Stimulated activated CD8-positive, alpha-beta memory T cell treated with anti-CD3 and anti-CD28 coated beads, Interleukin-7, amount 100 ng/mL, for 48 hours (primary cell): ENCODE data around the gene TGFBR2.
"Not testable (repeated sequence)": the region's sequence is repeated elsewhere in the genome, so short reads cannot be mapped to it uniquely, and the experiment has no call there.

Source experiments
- DNase-seq, 2 donors: peaks; one replicate each; pipeline ENCODE4 v3.0.0-alpha.2; 2020; ENCODE audit warnings: low read depth in 1 of 2; ENCODE audit errors: extremely low read depth in 1 of 2

The TGFBR2 gene

DNA sequence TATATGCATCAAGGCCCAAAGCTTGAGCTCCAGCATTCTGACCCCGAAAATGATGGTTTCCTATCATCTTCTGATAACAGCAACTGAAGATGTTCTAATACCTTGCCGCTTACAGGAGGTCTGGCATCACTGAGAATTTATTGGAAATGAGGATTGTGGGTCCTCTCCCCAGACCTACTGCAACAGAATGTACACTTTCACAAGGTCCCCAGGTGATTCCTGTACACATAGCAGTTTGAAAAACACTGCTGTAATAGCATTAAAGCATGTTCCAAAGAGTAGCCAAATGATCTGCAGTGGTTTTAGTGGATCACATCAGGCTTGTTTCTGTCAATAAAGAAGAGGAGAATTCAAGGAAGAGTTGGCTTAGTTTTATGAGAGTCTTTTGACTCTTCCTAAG, 11.3 kb downstream of the TGFBR2 start:
- no peak for DNase-seq

DNA sequence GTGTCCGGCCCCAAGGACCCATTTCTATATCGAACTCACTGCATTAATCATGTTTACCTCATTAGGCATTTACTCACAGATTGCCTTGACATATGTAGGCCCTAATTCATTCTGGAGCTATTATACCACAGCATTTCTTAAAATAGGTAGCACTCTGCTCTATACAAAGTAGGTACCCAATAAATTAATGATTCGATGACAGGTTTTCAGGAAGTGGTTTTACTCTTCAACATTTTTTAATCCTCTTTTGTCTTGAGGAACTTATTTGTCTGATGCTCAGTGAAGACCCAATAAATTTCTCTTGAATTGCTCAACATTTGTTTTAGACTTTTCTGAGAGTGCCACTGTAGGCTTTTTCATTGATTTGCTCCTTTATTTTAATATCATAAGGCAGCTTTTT, 12.1 kb downstream of the TGFBR2 start:
- no peak for DNase-seq

DNA sequence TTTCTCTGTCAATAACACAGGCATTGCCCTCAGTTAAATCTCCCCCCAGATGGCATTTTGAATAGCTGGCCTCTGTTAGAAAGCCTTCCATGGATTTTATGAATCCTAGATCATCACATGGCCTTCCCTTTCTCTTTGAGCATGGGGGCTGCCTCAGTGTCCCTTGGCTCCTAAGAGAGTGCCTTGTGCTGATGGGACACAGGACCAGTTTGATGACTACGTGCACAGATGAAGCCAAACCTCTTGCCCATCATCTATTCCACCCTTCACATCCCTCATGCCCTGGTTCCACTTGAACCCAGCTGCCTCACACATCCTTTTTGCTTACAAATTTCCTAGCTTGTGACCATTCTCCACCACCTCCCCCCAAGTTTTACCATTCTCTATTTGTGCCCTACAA, 12.9 kb downstream of the TGFBR2 start:
- DNase-seq, result no peak

DNA sequence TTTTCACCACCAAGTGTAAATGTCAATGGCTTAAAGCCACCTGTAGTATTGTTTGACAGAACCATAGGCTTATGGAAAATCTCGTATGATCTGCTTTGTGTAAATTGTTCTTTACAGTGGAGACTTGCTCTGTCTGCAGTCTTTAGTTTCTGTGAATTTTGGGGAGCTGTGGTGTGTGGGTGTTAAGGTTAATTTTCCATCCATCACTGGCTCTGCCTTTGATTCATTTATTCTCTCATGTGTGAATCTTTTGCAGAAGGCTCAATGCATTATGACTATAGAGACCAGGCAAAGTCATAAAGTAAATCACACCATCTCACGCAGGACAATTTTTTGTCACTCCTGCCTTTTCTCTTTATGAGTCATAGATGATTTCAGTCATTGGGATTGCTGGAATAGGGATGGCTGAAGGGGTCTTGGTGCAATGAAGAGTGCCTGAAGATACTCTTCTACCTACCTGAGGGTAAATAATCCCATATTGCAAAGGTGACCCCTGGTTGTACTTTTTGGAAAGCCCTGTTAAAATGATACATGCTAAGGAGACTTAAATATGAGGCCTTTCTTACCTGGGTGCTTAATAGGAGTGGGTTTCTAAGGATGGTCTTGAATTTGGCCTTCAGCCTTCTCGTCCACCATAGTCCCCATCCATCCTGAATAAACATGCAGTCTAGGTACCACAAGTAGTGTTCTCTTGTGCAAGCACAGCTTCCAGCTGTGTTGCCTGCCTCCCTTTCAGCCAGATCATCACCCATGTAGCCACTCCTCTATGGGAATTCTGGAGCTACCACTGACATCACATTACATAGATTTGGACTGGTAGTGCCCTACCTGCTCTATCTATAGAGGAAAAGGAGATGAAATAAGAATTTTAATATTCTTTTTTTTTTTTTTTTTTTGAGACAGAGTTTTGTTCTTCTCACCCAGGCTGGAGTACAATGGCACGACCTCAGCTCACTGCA, 14.3 kb downstream of the TGFBR2 start:
- DNase-seq, result no peak

DNA sequence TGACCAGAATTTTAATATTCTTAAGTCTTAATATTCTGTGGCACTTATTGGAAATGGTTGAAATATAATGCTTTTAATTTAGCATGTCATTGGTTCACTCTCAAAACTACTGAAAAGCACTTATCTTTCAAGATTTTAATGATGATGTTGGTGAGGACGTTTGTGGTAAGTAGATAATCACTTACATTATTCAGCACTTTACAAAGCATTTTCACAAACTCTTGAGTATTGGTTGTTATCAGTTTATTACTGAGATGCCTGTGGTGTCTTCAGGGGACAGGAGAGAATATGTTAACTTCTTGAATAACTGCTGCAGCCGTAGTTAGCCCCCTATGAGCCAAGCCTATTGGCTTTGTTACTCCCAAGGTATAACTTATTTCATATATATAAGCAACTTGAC, 15.2 kb downstream of the TGFBR2 start:
- no peak for DNase-seq

DNA sequence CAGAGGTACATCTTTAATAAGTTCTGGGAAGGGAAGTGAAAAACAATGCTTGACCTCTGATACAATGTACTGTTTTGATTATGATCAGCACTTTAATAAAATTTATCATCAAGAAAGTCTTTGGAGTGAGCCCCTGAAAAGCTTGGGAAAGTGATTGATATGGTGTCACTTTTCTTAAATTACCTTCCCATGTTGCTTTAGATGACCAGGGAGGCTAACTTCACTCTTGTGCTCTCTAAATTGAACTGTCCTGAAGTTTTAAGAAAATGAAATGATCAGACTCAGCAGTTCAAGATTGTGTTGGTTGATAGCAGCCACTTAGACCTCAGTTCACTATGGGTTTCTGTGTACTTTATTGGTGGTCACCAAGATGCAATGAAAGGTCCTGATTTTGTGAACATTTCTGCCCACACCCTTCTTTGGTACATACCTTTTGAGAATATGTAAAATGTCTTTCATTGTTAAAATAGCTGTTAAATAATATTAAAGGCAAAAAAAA, 15.7 kb downstream of the TGFBR2 start:
- DNase-seq, result no peak

DNA sequence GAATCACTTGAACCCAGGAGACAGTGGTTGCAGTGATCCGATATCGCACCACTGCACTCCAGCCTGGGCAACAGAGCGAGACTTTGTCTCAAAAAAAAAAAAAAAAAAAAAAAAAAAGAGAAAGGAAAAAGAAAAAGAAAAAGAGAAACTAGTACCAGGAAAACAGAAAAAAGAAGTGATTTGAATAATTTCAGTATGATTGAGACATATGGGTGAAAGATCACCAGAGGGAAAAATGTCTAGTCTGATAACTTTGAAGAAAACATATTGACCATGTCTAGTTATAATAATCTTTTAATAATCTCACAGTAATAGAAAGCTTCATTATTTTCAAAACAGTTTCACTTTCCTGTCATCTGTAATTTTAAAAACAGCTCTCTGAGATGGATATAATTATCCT, 16.4 kb downstream of the TGFBR2 start:
- DNase-seq, result no peak

DNA sequence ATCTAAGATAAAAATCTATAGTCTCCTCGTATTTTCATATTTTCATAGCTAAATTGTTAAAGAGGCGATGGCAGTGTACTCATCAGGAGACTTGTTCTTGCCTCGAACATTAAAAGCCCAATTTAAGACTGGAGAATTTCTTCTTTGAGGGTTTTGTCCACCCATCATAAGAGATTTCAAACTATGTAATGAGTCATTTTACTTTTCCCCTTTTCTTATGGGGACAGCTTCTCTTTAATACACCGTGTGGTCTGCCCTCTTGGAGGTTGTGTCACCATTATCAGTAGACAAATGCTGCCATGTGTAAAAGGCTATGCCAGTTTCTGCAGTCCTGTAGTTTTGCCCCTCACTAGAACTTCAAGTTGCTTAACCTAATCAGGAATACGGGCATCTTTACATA, 16.9 kb downstream of the TGFBR2 start:
- no peak for DNase-seq

DNA sequence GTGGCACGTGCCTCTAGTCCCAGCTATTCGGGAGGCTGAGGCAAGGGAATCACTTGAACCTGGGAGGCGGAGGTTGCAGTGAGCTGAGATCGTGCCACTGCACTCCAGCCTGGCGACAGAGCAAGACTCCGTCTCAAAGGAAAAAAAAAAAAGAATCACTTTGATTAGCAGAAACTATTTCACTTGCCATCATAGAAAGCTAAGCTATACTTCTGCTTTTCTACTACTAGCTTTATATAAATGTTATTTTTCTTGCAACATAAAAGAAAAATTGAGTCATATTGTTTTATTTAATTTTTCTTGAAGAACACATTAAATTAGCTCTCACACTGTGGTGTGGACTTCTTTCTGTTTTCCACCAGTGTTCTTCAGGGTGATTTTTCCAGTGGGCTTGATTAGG, 18.1 kb downstream of the TGFBR2 start:
- not testable (repeated sequence) for DNase-seq

DNA sequence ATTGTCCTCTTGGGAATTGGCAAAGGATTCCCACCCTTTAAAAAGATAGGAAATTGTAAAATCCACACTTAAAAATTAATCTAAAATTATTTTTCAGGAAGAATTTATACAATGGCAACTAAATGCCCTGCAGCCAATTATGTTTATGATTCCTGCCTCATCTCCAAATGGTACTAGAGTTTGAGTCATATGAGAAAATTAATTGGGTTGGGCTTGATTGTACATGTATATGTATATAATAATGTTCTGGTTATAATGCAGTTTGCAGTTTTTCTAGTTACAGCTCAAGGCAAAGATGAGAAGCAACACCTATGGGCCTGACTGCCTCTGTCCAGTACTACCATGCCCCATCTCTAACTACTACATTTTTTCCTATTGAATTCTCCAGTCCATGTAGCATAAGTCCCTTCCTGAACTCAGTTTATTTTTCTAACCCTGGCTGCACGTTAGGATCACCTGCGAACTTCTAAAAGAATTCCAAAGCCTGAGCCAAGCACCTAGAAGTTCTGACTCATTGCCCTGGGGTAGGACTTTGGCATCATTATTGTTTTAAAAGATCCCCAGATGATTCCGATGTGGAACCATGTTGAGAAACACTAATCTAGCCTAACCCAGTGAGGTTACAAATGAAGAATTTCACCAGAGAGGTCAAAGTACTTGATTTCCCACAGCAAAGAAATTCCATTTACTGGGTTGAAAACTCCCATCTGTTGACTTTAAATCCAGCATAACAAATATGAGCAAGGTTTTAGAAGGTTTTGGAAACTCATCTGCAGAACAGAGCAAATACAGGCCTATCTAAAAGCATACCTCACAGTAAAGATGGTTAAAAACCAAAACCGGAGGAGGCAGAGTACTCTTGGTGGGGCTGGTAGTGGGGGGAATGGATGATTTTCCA, 19.4 kb downstream of the TGFBR2 start:
- no peak for DNase-seq

DNA sequence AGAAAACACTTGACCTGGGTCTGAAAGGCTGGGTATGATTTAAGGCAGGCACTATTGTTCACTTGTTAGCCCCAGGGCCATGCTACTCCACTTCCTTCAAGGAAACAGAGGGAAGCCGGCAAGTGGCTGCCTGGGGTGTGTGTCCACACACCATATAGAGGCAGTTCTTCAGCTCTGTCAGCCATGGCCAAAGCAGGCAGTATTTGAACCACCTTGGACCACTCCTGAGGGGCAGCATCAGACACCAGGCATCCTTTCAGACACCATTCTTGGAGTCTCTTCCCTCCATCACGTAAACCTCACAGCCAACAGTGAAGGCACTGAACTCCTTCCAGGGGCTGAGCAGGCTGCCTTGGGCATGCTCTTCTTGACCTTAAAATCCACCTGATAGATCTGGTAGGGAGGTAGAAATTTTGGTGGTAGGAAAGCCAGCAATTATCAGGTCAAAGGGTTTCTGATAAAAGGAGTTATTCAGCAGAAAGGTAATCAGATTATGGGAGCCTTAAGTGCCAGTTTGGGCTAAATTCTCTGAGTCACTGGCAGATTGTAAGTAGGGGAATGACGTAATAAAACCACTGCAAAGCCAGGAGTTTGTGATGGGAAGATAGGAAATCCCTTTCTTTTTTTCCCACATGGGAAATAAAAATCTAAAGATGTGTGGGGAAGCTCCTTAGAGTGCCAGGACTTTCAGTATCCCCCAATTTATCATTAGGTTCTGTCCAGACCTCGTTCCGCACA, 20.2 kb downstream of the TGFBR2 start:
- DNase-seq, result no peak

DNA sequence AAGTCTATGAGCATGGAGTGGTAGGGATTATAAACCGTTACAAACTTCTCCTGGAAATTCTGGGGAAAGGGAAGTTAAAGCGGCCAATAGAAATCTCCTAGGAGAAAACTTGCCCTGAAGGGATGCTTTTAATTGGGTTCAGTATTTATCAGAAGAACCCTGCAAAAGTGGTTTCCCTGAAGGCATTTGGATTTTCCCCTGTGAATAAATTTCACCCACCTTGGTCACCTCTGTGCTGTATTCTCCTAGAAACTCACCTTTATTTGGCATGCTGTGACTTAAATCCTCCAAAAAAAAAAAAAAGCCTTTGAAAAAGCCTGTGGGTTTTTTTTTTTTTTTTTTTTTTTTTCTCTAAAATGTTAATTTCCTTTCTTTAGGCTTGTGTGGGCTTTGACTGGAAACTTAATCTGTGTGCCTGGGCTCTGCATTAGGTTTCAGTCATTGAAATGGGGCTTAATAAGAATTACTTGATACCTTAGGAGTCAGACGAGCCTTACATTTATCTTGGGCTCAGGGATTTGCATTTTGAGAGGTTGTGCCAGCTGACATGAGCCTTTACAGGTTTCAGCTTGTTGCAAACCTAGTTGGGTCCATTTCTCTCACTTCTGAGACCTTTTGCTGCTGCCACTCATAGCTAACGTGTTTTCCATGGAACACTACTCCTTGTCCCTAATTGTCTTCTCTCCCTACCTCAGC, 22.0 kb downstream of the TGFBR2 start:
- DNase-seq, result no peak

DNA sequence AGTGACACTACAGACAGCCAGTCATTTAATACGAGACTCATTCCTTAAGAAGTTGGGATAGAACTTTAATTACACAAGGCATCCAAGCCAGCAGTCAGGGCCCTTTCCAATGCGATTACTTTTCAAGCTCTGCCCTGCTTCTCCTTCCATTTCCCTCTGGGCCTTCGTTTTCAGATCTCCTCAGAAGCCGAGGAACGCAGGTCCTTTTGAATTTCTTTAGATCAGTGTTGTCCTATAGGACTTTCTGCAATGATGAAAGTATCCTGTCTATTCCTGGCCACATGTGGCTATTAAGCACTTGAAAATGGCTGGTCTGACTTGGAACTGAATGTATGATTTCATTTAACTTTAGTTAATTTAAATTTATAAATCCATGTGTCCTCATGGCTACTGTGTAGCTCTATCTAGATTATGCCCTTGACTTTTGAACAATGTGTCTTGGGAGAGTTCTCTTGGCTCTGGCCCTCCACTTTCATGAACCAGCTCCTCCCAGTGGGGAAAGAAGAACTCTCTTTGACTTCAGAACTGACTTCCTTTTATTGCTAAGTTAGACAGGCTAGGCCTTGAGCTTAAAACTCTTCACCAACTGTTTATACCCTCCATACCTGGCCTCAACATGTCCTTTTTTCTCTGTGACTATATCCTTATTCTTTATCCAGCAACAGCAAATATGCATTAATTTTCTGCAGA, 22.6 kb downstream of the TGFBR2 start:
- no peak for DNase-seq

DNA sequence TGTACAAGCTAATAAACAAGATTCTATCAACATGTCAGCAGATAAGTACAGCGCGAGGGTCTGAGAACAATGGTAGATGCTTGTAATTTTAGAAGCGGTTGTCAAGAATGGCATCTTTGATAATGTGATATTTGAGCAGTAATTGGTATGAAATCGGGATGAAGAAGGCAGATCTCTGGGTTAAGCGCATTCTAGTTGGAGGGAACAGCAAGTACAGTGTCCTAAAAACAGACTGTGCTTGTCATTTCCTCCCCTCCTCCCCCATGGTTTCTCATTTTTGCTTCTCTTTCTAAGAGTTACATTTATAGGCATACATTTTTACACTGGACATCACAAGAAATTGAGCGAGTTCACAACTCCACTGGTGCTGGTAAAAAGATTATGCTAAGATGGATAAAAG, 23.3 kb downstream of the TGFBR2 start:
- DNase-seq, result no peak

DNA sequence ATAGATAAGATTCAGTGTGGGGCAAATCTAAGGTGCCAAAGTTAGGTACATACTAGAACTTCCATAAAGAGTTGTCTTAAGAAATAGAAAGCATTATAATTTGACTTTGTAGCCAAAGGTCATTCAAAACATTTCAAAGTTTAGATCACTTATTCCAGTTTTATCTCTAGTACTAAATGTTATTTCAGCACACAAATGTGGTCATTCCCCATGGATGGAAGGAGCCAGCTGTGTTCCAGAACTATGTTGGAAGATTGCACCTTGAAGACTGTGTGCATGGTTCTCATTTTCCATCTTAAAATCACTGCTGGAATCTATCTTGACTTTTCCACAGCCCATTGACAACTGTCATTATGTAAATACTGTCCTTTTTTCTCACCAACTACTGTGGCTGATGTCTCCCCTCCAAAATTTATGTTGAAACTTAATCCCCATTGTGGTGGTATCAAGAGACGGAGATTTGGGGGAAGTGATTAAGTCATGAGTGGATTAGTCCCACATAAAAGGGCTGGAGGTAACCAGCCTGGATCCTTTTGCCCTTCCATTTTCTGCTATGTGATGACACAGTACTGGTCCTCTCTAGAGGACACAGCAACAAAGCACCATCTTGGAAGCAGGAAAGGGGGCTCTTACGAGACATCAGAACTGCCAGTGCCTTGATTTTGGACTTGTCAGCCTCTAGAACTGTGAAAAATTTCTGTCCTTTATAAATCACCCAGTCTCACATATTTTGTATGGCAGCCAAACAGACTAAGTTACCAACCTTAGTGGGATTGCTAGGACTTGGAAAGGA, 24.0 kb downstream of the TGFBR2 start:
- DNase-seq, result no peak

DNA sequence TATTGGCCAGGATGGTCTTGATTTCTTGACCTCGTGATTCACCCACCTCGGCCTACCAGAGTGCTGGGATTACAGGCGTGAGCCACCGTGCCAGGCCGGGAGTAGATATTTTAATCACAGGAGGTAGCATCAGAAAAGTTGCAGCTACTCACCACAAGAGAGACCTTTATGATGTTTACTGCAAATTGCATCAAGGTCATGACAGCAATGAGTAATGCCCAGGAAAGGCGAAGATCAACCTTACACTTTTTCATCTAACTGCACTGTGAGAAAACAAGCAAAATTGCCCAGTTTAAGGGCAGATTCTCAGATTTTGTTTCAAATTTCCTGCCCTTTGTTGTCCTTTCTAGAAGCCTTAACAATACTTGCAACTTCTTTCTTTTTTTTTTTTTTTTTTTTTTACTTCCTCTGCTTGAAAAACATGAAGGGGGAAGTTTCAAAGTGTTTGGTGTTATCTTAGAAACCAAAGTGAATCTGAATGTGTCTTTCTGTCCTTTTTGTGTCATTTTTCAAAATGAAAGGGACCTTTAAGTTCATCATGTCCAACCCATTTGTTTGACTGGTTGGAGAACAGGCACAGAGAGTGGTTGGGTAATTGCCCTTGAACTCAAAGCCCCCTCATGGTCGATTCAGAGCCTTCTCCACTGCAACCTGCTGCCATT, 25.0 kb downstream of the TGFBR2 start:
- DNase-seq, result peak in 1 of 2 donors; percentile 66

DNA sequence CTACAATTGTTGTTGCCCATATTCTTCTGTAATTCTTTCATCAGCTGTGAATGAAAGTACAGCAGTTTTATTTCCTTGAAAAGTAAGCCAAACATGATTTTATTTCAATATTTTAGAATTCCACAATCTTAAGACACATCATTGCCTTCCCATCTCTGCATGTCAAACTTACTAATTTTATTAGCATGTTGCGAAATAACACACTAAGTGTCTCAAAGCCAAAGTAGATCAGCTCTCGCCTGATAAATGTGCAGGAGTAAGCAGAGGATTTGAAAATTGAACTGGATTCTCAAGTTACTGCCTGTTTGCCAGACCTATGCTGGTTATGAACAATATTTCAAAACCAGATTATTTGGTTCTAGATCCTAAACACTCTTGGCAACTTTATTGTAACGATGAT, 25.7 kb downstream of the TGFBR2 start:
- DNase-seq, result no peak

DNA sequence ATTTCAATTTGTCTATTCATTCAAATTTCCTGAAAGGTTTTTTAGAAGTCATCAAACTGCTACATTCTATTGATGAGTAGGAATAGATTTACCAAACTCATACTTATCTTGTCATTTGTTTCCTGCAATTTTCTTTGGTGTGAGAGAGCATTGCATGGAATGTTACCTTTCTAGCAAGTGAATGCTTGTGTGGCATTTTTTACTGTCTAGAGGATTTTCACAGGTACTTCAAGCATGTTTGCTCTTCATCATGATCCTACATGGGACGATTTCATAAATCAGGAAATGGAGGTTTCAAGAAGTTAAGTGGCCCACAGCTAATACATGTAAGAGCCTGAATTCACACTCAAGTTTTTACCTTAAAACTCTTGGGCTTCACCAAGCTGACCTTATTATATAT, 26.1 kb downstream of the TGFBR2 start:
- no peak for DNase-seq
